ENCODE results near the gene CLDN19. TPM values are rescaled to one million over a fixed set of nuclear protein-coding genes. Genes with fewer than 3 reads are reported as not detected.
A peak's percentile ranks its signal among the peaks of the same experiment; 100 is the strongest.

CLDN19 gene
- total and polyA plus RNA-seq, 4 donors = 0.14 to 5.1 TPM; not detected in 2

GRCh38 chr1:42686418-42686817 is 53.6 kb downstream of the CLDN19 start:
- Histone ChIP-seq H3K4me1 (ENCODE audit: control insufficient read depth in 4 of 4, insufficient read depth in 4 of 4, low read length in 3 of 4) (peaks cover 7 to 37% (median 24%) of the 10 kb centered on the region in 4 donors), H3K4me3 (ENCODE audit: low read depth in 1 of 3, low read length in 3 of 3) (no peak overlapping the region), H3K27ac (ENCODE audit: low read depth in 1 of 2, low read length in 2 of 2) (no peak overlapping the region), H3K9ac (ENCODE audit: low read depth in 1 of 2, low read length in 2 of 2) (no peak overlapping the region), H3K9me3 (ENCODE audit: control insufficient read depth in 4 of 4, low read length in 3 of 4) (no peaks in the 10 kb centered on the region), H3K36me3 (ENCODE audit: control insufficient read depth in 4 of 4, insufficient read depth in 3 of 4, low read depth in 1 of 4, low read length in 3 of 4) (peaks cover 0 to 8% (median 0%) of the 10 kb centered on the region in 4 donors), H3K27me3 (ENCODE audit: control insufficient read depth in 4 of 4, insufficient read depth in 4 of 4, low read length in 3 of 4) (no peaks in the 10 kb centered on the region)
- WGBS = 84% methylated on average over 4 of the region's 4 CpGs
- DNase-seq (ENCODE audit: low spot score) = peak; percentile 40
- TF ChIP-seq FOXA2 (IDR thresholded peaks at IDR 0.05) = no peak
- no peak for TF ChIP-seq TAF1 (conservative IDR thresholded peaks at IDR 0.05)
- no peak for TF ChIP-seq EGR1 (IDR thresholded peaks at IDR 0.05; ENCODE audit: low read depth in 2 of 2)
- TF ChIP-seq, protein P1, sequence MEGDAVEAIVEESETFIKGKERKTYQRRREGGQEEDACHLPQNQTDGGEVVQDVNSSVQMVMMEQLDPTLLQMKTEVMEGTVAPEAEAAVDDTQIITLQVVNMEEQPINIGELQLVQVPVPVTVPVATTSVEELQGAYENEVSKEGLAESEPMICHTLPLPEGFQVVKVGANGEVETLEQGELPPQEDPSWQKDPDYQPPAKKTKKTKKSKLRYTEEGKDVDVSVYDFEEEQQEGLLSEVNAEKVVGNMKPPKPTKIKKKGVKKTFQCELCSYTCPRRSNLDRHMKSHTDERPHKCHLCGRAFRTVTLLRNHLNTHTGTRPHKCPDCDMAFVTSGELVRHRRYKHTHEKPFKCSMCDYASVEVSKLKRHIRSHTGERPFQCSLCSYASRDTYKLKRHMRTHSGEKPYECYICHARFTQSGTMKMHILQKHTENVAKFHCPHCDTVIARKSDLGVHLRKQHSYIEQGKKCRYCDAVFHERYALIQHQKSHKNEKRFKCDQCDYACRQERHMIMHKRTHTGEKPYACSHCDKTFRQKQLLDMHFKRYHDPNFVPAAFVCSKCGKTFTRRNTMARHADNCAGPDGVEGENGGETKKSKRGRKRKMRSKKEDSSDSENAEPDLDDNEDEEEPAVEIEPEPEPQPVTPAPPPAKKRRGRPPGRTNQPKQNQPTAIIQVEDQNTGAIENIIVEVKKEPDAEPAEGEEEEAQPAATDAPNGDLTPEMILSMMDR (IDR thresholded peaks at IDR 0.05; ENCODE audit: low read depth, low read length, missing input control) = no peak
- no peak for TF ChIP-seq SP1 (IDR thresholded peaks at IDR 0.05)
- no peak for TF ChIP-seq RAD21 (IDR thresholded peaks at IDR 0.05)
- TF ChIP-seq HNF4A (conservative IDR thresholded peaks at IDR 0.05) = no peak
- no peak for TF ChIP-seq HNF4G (IDR thresholded peaks at IDR 0.05)
- no peak for TF ChIP-seq JUND (IDR thresholded peaks at IDR 0.05)
- no peak for TF ChIP-seq NR2F2 (IDR thresholded peaks at IDR 0.05)

- Histone ChIP-seq H3K4me3 (ENCODE audit: low read depth in 1 of 3, low read length in 3 of 3) (peak overlapping the region in 1 of 3 donors; percentile 71), H3K4me1 (ENCODE audit: control insufficient read depth in 4 of 4, insufficient read depth in 4 of 4, low read length in 3 of 4) (peaks cover 8 to 42% (median 31%) of the 10 kb centered on the region in 4 donors), H3K9ac (ENCODE audit: low read depth in 1 of 2, low read length in 2 of 2) (no peak overlapping the region), H3K27ac (ENCODE audit: low read depth in 1 of 2, low read length in 2 of 2) (no peak overlapping the region), H3K9me3 (ENCODE audit: control insufficient read depth in 4 of 4, low read length in 3 of 4) (no peaks in the 10 kb centered on the region), H3K27me3 (ENCODE audit: control insufficient read depth in 4 of 4, insufficient read depth in 4 of 4, low read length in 3 of 4) (no peaks in the 10 kb centered on the region), H3K36me3 (ENCODE audit: control insufficient read depth in 4 of 4, insufficient read depth in 3 of 4, low read depth in 1 of 4, low read length in 3 of 4) (peaks cover 0 to 8% (median 0%) of the 10 kb centered on the region in 4 donors)
- TF ChIP-seq, protein P1 (IDR thresholded peaks at IDR 0.05; ENCODE audit: low read depth, low read length, missing input control) = no peak
- TF ChIP-seq HNF4A (conservative IDR thresholded peaks at IDR 0.05) (no peak), EGR1 (IDR thresholded peaks at IDR 0.05; ENCODE audit: low read depth in 2 of 2) (no peak), TAF1 (conservative IDR thresholded peaks at IDR 0.05) (no peak), FOXA1 (IDR thresholded peaks at IDR 0.05) (no peak), GABPA (IDR thresholded peaks at IDR 0.05 in 1 of 2, conservative IDR thresholded peaks at IDR 0.05 in 1 of 2) (no peak), NR2F2 (IDR thresholded peaks at IDR 0.05) (no peak), SP1 (IDR thresholded peaks at IDR 0.05) (no peak), FOXA2 (IDR thresholded peaks at IDR 0.05) (no peak), HNF4G (IDR thresholded peaks at IDR 0.05) (no peak), RXRA (IDR thresholded peaks at IDR 0.05) (no peak), RAD21 (IDR thresholded peaks at IDR 0.05) (no peak), JUND (IDR thresholded peaks at IDR 0.05) (no peak), YY1 (IDR thresholded peaks at IDR 0.05) (no peak)
- TF ChIP-seq, protein P2, sequence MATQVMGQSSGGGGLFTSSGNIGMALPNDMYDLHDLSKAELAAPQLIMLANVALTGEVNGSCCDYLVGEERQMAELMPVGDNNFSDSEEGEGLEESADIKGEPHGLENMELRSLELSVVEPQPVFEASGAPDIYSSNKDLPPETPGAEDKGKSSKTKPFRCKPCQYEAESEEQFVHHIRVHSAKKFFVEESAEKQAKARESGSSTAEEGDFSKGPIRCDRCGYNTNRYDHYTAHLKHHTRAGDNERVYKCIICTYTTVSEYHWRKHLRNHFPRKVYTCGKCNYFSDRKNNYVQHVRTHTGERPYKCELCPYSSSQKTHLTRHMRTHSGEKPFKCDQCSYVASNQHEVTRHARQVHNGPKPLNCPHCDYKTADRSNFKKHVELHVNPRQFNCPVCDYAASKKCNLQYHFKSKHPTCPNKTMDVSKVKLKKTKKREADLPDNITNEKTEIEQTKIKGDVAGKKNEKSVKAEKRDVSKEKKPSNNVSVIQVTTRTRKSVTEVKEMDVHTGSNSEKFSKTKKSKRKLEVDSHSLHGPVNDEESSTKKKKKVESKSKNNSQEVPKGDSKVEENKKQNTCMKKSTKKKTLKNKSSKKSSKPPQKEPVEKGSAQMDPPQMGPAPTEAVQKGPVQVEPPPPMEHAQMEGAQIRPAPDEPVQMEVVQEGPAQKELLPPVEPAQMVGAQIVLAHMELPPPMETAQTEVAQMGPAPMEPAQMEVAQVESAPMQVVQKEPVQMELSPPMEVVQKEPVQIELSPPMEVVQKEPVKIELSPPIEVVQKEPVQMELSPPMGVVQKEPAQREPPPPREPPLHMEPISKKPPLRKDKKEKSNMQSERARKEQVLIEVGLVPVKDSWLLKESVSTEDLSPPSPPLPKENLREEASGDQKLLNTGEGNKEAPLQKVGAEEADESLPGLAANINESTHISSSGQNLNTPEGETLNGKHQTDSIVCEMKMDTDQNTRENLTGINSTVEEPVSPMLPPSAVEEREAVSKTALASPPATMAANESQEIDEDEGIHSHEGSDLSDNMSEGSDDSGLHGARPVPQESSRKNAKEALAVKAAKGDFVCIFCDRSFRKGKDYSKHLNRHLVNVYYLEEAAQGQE (IDR thresholded peaks at IDR 0.05) = no peak
- TF ChIP-seq, protein P3, sequence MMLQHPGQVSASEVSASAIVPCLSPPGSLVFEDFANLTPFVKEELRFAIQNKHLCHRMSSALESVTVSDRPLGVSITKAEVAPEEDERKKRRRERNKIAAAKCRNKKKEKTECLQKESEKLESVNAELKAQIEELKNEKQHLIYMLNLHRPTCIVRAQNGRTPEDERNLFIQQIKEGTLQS (IDR thresholded peaks at IDR 0.05) = no peak
- TF ChIP-seq, protein P4, sequence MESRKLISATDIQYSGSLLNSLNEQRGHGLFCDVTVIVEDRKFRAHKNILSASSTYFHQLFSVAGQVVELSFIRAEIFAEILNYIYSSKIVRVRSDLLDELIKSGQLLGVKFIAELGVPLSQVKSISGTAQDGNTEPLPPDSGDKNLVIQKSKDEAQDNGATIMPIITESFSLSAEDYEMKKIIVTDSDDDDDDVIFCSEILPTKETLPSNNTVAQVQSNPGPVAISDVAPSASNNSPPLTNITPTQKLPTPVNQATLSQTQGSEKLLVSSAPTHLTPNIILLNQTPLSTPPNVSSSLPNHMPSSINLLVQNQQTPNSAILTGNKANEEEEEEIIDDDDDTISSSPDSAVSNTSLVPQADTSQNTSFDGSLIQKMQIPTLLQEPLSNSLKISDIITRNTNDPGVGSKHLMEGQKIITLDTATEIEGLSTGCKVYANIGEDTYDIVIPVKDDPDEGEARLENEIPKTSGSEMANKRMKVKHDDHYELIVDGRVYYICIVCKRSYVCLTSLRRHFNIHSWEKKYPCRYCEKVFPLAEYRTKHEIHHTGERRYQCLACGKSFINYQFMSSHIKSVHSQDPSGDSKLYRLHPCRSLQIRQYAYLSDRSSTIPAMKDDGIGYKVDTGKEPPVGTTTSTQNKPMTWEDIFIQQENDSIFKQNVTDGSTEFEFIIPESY (IDR thresholded peaks at IDR 0.05) = no peak
- TF ChIP-seq, protein P5, sequence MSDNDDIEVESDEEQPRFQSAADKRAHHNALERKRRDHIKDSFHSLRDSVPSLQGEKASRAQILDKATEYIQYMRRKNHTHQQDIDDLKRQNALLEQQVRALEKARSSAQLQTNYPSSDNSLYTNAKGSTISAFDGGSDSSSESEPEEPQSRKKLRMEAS (IDR thresholded peaks at IDR 0.05) = no peak
- DNase-seq (ENCODE audit: low spot score) = peak; percentile 42
- WGBS = 70% methylated on average over 5 of the region's 5 CpGs
Observed at GRCh38 chr1:42684139-42684538, 55.9 kb downstream of the CLDN19 start.

Data from liver (tissue), 9 donors.